Measurements from ENCODE around the gene LRP11.

DNA sequence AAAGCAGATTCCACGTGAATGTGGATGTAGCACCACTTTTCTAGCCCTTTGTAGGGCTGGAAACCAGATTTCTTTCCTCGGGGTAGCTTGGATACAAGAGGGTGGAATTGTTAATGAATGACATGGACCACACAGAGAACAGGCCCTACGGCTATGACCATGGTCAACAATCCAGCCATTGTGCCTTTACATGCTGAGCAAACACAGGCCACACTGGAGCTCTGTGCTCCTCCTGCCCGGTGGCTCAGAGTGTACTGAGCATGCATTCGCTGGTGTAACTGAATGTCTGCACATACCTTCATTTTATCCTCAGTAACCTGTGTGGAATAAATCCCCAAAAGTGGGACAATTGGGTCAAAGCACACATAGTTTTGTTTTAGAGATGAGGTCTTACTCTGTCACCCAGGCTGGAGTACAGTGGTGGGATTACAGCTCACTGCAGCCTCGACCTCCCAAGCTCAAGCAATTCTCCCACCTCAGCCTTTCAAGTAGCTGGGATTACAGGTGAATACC, 32.8 kb downstream of the LRP11 start:
- TF ChIP-seq, protein P1, sequence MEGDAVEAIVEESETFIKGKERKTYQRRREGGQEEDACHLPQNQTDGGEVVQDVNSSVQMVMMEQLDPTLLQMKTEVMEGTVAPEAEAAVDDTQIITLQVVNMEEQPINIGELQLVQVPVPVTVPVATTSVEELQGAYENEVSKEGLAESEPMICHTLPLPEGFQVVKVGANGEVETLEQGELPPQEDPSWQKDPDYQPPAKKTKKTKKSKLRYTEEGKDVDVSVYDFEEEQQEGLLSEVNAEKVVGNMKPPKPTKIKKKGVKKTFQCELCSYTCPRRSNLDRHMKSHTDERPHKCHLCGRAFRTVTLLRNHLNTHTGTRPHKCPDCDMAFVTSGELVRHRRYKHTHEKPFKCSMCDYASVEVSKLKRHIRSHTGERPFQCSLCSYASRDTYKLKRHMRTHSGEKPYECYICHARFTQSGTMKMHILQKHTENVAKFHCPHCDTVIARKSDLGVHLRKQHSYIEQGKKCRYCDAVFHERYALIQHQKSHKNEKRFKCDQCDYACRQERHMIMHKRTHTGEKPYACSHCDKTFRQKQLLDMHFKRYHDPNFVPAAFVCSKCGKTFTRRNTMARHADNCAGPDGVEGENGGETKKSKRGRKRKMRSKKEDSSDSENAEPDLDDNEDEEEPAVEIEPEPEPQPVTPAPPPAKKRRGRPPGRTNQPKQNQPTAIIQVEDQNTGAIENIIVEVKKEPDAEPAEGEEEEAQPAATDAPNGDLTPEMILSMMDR (IDR thresholded peaks at IDR 0.05): no peak
- no peak for TF ChIP-seq POLR2A (IDR thresholded peaks at IDR 0.05; ENCODE audit: low read depth)
